Uterus (tissue), 2 donors: ENCODE results near the gene CARD10.

Experiments
- CTCF ChIP-seq, 4 experiments: fragments of 200-600 bp in 2 of 4; fragments of 450-650 bp in 2 of 4; sonication (generic) in 2 of 4; IDR thresholded peaks; one replicate each; pipeline ENCODE4 v1.5.1; 2016 to 2019; ENCODE audit warnings: antibody characterized with exemption in 4 of 4, mild to moderate bottlenecking in 2 of 4, moderate library complexity in 1 of 4
- POLR2A ChIP-seq, 2 donors: fragments of 450-650 bp; IDR thresholded peaks; one replicate each; pipeline ENCODE4 v1.6.1; 2016; ENCODE audit warnings: antibody characterized with exemption in 2 of 2, mild to moderate bottlenecking in 1 of 2, moderate library complexity in 1 of 2

- TF ChIP-seq POLR2A (IDR thresholded peaks at IDR 0.05) (no peak), CTCF (IDR thresholded peaks at IDR 0.05) (no peak)
These were observed 13.7 kb downstream of the CARD10 start for GRCh38 chr22:37505565-37505964.
